HEK293 (cell line): Measurements from ENCODE around the gene ZNF217.

Experiments used
- PRDM10 ChIP-seq: fragments of 450-650 bp; formaldehyde crosslinking; IDR thresholded peaks from 2 replicates; pipeline ENCODE4 v1.5.1; 2016; ENCODE audit warnings: missing biosample characterization, missing genetic modification characterization
- PRDM4 ChIP-seq: fragments of 450-650 bp; formaldehyde crosslinking; IDR thresholded peaks from 2 replicates; pipeline ENCODE4 v1.5.1; 2017; ENCODE audit warnings: missing biosample characterization, missing genetic modification characterization
- REST ChIP-seq: fragments of 450-650 bp; formaldehyde crosslinking; IDR thresholded peaks from 2 replicates; pipeline ENCODE4 v1.5.1; 2016; ENCODE audit warnings: missing biosample characterization, missing genetic modification characterization
- YY1 ChIP-seq: fragments of 450-650 bp; formaldehyde crosslinking; IDR thresholded peaks from 2 replicates; pipeline ENCODE4 v1.5.1; 2018; ENCODE audit warnings: missing biosample characterization, missing genetic modification characterization
- ZNF26 ChIP-seq: fragments of 450-650 bp; formaldehyde crosslinking; IDR thresholded peaks from 2 replicates; pipeline ENCODE4 v1.5.1; 2016; ENCODE audit warnings: missing biosample characterization, missing genetic modification characterization

GRCh38 chr20:53561505-53561904, 32.1 kb downstream of the ZNF217 start:
- no peak for TF ChIP-seq REST (tag by site-specific recombination)
- TF ChIP-seq PRDM4 (tag by site-specific recombination) = no peak
- no peak for TF ChIP-seq YY1
- no peak for TF ChIP-seq ZNF26
- no peak for TF ChIP-seq PRDM10
